PC-3 (cell line): ENCODE results near the gene BRCA1.

Experiments used
- EZH2phosphoT487 ChIP-seq: fragments of 300-600 bp; sonication (generic); IDR thresholded peaks from 2 replicates; pipeline ENCODE4 v1.6.1; 2018; ENCODE audit warnings: mild to moderate bottlenecking, antibody characterized with exemption, low read length, borderline replicate concordance
- TF ChIP-seq, protein P1 (sequence below): fragments of 300-600 bp; sonication (generic); conservative IDR thresholded peaks from 2 replicates; pipeline ENCODE4 v1.5.1; 2017; ENCODE audit warnings: antibody characterized with exemption, low read depth, mild to moderate bottlenecking, low read length

DNA sequence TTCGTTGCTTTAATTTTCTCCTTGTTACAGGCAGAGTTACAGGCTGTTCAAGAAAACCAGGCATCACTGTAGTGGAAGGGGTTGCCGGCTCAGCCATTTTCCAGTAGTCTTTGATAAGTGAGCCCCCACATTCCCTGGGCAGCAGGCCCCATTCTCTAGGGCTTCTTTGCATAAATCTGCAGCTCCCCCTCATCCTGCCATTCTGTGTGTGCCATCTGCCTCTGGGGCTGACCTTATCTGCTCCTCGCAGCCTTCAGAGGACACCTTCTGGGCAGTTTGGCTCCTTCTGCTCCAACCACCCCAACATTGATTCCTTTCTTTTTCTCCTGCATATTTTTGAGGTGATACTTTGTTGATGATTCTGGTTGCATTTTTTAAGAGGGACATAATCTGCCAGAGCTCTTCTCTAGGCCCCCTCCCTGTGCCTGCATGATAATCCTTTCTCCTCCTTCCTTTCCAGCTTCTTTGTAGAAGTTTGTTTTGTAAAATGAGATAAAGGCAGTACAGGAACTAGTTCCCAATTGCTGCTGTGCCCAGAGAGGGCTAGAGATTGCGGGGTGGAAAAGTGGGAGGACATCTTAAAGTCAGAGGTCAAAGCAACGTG, 83.0 kb downstream of the BRCA1 start:
- TF ChIP-seq EZH2phosphoT487 = no peak
- TF ChIP-seq, protein P1, sequence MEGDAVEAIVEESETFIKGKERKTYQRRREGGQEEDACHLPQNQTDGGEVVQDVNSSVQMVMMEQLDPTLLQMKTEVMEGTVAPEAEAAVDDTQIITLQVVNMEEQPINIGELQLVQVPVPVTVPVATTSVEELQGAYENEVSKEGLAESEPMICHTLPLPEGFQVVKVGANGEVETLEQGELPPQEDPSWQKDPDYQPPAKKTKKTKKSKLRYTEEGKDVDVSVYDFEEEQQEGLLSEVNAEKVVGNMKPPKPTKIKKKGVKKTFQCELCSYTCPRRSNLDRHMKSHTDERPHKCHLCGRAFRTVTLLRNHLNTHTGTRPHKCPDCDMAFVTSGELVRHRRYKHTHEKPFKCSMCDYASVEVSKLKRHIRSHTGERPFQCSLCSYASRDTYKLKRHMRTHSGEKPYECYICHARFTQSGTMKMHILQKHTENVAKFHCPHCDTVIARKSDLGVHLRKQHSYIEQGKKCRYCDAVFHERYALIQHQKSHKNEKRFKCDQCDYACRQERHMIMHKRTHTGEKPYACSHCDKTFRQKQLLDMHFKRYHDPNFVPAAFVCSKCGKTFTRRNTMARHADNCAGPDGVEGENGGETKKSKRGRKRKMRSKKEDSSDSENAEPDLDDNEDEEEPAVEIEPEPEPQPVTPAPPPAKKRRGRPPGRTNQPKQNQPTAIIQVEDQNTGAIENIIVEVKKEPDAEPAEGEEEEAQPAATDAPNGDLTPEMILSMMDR = no peak
